ENCODE data around the gene TNS2. TPM values are rescaled to one million over a fixed set of nuclear protein-coding genes. Genes with fewer than 3 reads are reported as not detected.
"Not testable (repeated sequence)": the region's sequence is repeated elsewhere in the genome, so short reads cannot be mapped to it uniquely, and the experiment has no call there.

Gene TNS2
- total RNA-seq, 1 donor from 2014 or later: 91.7 TPM

GRCh38 chr12:53014709-53015108 lies 35.2 kb upstream of the TNS2 start:
- Mint-ChIP-seq H3K27me3 (ENCODE audit: low read depth) (no peaks in the 10 kb centered on the region), H3K4me1 (peaks cover 8% of the 10 kb centered on the region), H3K4me3 (no peak overlapping the region), H3K27ac (no peak overlapping the region), H3K36me3 (peaks cover 24% of the 10 kb centered on the region), H3K9me3 (no peaks in the 10 kb centered on the region)
- no peak for DNase-seq (ENCODE audit: low spot score in 2 of 2, unreplicated experiment in 2 of 2)
- no peak for TF ChIP-seq CTCF (IDR thresholded peaks at IDR 0.05; ENCODE audit: unreplicated experiment)

- H3K36me3 Mint-ChIP-seq: peaks cover 43% of the 10 kb centered on the region
- no peak overlapping the region for H3K4me3 Mint-ChIP-seq
These were observed 24.6 kb upstream of the TNS2 start for GRCh38 chr12:53025250-53025649.

DNA sequence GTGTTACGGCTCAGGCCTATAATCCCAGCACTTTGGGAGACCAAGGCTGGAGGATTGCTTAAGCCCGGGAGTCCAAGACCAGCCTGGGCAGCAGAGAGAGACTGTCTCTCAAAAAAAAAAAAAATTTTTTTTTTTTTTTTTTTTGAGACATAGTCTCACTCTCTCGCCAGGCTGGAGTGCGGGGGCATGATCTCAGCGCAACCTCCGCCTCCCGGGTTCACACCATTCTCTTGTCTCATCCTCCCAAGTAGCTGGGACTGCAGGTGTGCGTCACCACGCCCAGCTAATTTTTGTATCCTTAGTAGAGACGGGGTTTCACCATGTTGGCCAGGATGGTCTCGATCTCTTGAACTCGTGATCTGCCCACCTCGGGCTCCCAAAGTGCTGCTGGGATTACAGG lies 22.9 kb upstream of the TNS2 start:
- DNase-seq (ENCODE audit: low spot score in 2 of 2, unreplicated experiment in 2 of 2); H3K4me3 Mint-ChIP-seq; H3K27me3 Mint-ChIP-seq (ENCODE audit: low read depth); H3K9me3 Mint-ChIP-seq; H3K27ac Mint-ChIP-seq; H3K4me1 Mint-ChIP-seq: not testable (repeated sequence)
- H3K36me3 Mint-ChIP-seq: peaks cover 51% of the 10 kb centered on the region

More at GRCh38 chr12:53025250-53025649, 24.6 kb upstream of the TNS2 start:
- no peak for DNase-seq (ENCODE audit: low spot score in 2 of 2, unreplicated experiment in 2 of 2)
- no peaks in the 10 kb centered on the region for H3K9me3 Mint-ChIP-seq
- no peaks in the 10 kb centered on the region for H3K4me1 Mint-ChIP-seq
- H3K27me3 Mint-ChIP-seq (ENCODE audit: low read depth): no peaks in the 10 kb centered on the region
- TF ChIP-seq CTCF (IDR thresholded peaks at IDR 0.05; ENCODE audit: unreplicated experiment): no peak
- no peak overlapping the region for H3K27ac Mint-ChIP-seq

DNA sequence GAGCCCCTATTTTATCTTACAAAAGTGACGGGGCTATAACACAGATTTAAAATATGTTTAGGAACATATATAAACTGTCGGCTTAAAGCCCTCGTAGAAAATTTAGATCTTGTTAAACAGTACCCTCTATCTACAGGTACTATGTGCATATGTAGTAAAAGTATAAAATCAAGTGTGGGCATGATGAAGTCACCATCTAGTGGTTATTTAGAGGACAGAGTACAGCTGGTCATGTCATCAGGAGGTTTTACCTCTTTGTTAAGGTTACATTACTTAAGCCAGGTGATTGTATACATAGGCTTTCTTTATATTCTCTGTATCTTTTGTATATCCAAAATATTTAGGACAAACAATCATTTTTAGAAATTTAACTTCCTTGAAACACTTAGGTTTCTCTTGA lies 18.2 kb upstream of the TNS2 start:
- no peak for DNase-seq (ENCODE audit: low spot score in 2 of 2, unreplicated experiment in 2 of 2)
- no peaks in the 10 kb centered on the region for H3K9me3 Mint-ChIP-seq
- H3K36me3 Mint-ChIP-seq: peaks cover 53% of the 10 kb centered on the region
- H3K27ac Mint-ChIP-seq: no peak overlapping the region
- no peaks in the 10 kb centered on the region for H3K4me1 Mint-ChIP-seq
- no peaks in the 10 kb centered on the region for H3K27me3 Mint-ChIP-seq (ENCODE audit: low read depth)
- no peak for TF ChIP-seq CTCF (IDR thresholded peaks at IDR 0.05; ENCODE audit: unreplicated experiment)
- no peak overlapping the region for H3K4me3 Mint-ChIP-seq

DNA sequence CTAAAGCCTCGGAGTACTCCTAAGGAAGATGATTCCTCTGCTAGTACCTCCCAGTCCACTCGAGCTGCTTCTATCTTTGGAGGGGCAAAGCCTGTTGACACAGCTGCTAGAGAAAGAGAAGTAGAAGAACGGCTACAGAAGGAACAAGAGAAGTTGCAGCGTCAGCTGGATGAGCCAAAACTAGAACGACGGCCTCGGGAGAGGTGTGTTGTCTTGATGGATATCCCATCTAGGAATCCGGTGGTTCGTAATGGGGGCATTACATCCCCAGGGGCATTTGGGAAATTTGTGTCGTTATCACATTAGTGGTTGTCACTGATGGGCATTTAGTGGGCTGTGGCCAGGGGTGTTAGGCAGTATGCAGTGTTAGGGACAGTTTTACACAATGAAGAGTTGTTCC lies 16.0 kb upstream of the TNS2 start:
- not testable (repeated sequence) for H3K27ac Mint-ChIP-seq

GRCh38 chr12:53034459-53034858 lies 15.4 kb upstream of the TNS2 start:
- Mint-ChIP-seq H3K36me3 (peaks cover 51% of the 10 kb centered on the region), H3K4me1 (no peaks in the 10 kb centered on the region), H3K27ac (no peak overlapping the region), H3K9me3 (no peaks in the 10 kb centered on the region), H3K27me3 (ENCODE audit: low read depth) (no peaks in the 10 kb centered on the region), H3K4me3 (no peak overlapping the region)
- no peak for TF ChIP-seq CTCF (IDR thresholded peaks at IDR 0.05; ENCODE audit: unreplicated experiment)
- no peak for DNase-seq (ENCODE audit: low spot score in 2 of 2, unreplicated experiment in 2 of 2)

More for the DNA sequence above, 16.0 kb upstream of the TNS2 start:
- not testable (repeated sequence) for H3K27me3 Mint-ChIP-seq (ENCODE audit: low read depth); H3K4me1 Mint-ChIP-seq; H3K4me3 Mint-ChIP-seq; H3K9me3 Mint-ChIP-seq; DNase-seq (ENCODE audit: low spot score in 2 of 2, unreplicated experiment in 2 of 2)
- H3K36me3 Mint-ChIP-seq: peaks cover 47% of the 10 kb centered on the region

DNA sequence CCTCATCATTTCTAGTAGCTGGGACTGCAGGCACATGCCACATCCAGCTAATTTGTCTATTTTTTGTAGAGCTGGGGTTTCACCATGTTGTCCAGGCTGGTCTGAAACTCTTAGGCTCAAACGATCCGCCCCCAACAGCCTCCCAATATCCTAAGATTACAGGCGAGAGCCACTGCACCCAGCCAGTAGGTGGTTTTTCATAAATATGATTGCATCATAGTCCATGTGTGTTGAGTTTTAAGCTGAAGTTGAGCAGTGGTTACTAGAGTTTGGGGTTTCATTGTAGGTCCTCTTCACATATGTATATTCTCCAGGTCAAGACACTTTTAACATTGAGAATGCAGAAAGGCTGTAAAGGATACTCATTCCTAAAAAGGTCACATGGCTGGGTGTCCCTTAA lies 13.1 kb upstream of the TNS2 start:
- no peak overlapping the region for H3K4me3 Mint-ChIP-seq
- DNase-seq (ENCODE audit: low spot score in 2 of 2, unreplicated experiment in 2 of 2): no peak
- no peaks in the 10 kb centered on the region for H3K4me1 Mint-ChIP-seq
- TF ChIP-seq CTCF (IDR thresholded peaks at IDR 0.05; ENCODE audit: unreplicated experiment): no peak
- H3K9me3 Mint-ChIP-seq: no peaks in the 10 kb centered on the region
- peaks cover 42% of the 10 kb centered on the region for H3K36me3 Mint-ChIP-seq
- H3K27me3 Mint-ChIP-seq (ENCODE audit: low read depth): no peaks in the 10 kb centered on the region
- H3K27ac Mint-ChIP-seq: no peak overlapping the region

Measured in mesothelial cell of epicardium (in vitro differentiated cells).